H9 (cell line): ENCODE measurements around the gene FBXL16. TPM values are rescaled to one million over a fixed set of nuclear protein-coding genes. Genes with fewer than 3 reads are reported as not detected.
A peak's percentile ranks its signal among the peaks of the same experiment; 100 is the strongest.

Experiments used
- DNase-seq: peaks from one replicate; pipeline ENCODE4 v3.0.0-alpha.2; 2017
- H2AFZ ChIP-seq: one replicate; pipeline ENCODE4 v1.6.1; 2013; ENCODE audit warnings: mild to moderate bottlenecking, low read length, control low read depth, moderate library complexity
- H2AK5ac ChIP-seq: 2 replicates; pipeline ENCODE4 v1.6.1; 2013; ENCODE audit warnings: low read length, control low read depth, mixed read lengths; ENCODE audit not compliant: insufficient read length
- H2BK120ac ChIP-seq: one replicate; pipeline ENCODE4 v1.6.1; 2013; ENCODE audit warnings: low read depth, mild to moderate bottlenecking, low read length, control low read depth, inconsistent platforms; ENCODE audit not compliant: poor library complexity, severe bottlenecking
- H2BK12ac ChIP-seq: 2 replicates; pipeline ENCODE4 v1.6.1; 2013; ENCODE audit warnings: low read length, control low read depth, mixed read lengths, low read depth; ENCODE audit not compliant: insufficient read length
- H2BK15ac ChIP-seq: 2 replicates; pipeline ENCODE4 v1.6.1; 2013; ENCODE audit warnings: low read depth, low read length, control low read depth
- H2BK20ac ChIP-seq: one replicate; pipeline ENCODE4 v1.6.1; 2013; ENCODE audit warnings: low read depth, mild to moderate bottlenecking, low read length, control low read depth, inconsistent platforms; ENCODE audit not compliant: poor library complexity, severe bottlenecking
- H2BK5ac ChIP-seq: 2 replicates; pipeline ENCODE4 v1.6.1; 2013; ENCODE audit warnings: low read length, control low read depth, mixed read lengths; ENCODE audit not compliant: insufficient read length
- H3K14ac ChIP-seq: 2 replicates; pipeline ENCODE4 v1.6.1; 2013; ENCODE audit warnings: low read length, control low read depth; ENCODE audit not compliant: insufficient read depth
- H3K18ac ChIP-seq: 2 replicates; pipeline ENCODE4 v1.6.1; 2013; ENCODE audit warnings: low read depth, mild to moderate bottlenecking, mixed read lengths, low read length, control low read depth; ENCODE audit not compliant: insufficient read length
- H3K23ac ChIP-seq: 2 replicates; pipeline ENCODE4 v1.6.1; 2013; ENCODE audit warnings: low read length, control low read depth, mixed read lengths, low read depth; ENCODE audit not compliant: insufficient read length
- H3K23me2 ChIP-seq: 2 replicates; pipeline ENCODE4 v1.6.1; 2013; ENCODE audit warnings: low read depth, mild to moderate bottlenecking, mixed read lengths, low read length, control low read depth; ENCODE audit not compliant: insufficient read length, poor library complexity, severe bottlenecking
- H3K27ac ChIP-seq: 2 replicates; pipeline ENCODE4 v1.5.1; 2013; ENCODE audit warnings: low read length, control low read depth, mixed read lengths, low read depth; ENCODE audit not compliant: insufficient read length
- H3K27me3 ChIP-seq: 2 replicates; pipeline ENCODE4 v1.6.1; 2013; ENCODE audit warnings: low read length, control low read depth, inconsistent platforms; ENCODE audit not compliant: insufficient read depth
- H3K4ac ChIP-seq: 2 replicates; pipeline ENCODE4 v1.6.1; 2013; ENCODE audit warnings: low read depth, mild to moderate bottlenecking, control low read depth, inconsistent platforms, low read length, moderate library complexity
- H3K4me1 ChIP-seq: 2 replicates; pipeline ENCODE4 v1.6.1; 2013; ENCODE audit warnings: low read length, control low read depth, inconsistent platforms; ENCODE audit not compliant: insufficient read depth
- H3K4me2 ChIP-seq: 2 replicates; pipeline ENCODE4 v1.6.1; 2013; ENCODE audit warnings: low read length, control low read depth, mixed read lengths; ENCODE audit not compliant: insufficient read length, insufficient read depth
- H3K56ac ChIP-seq: 2 replicates; pipeline ENCODE4 v1.6.1; 2013; ENCODE audit warnings: low read depth, mild to moderate bottlenecking, mixed read lengths, low read length, control low read depth; ENCODE audit not compliant: insufficient read length
- H3K79me1 ChIP-seq: 2 replicates; pipeline ENCODE4 v1.6.1; 2013; ENCODE audit warnings: low read depth, mild to moderate bottlenecking, moderate library complexity, low read length, control low read depth, inconsistent platforms; ENCODE audit not compliant: insufficient read depth, poor library complexity, severe bottlenecking
- H3K79me2 ChIP-seq: 2 replicates; pipeline ENCODE4 v1.6.1; 2013; ENCODE audit warnings: low read length, control low read depth, inconsistent platforms; ENCODE audit not compliant: insufficient read depth
- H3K9ac ChIP-seq: 2 replicates; pipeline ENCODE4 v1.6.1; 2013; ENCODE audit warnings: low read length, control low read depth, mixed read lengths; ENCODE audit not compliant: insufficient read length; ENCODE audit errors: extremely low read depth
- H3K9me3 ChIP-seq: one replicate; pipeline ENCODE4 v1.6.1; 2013; ENCODE audit warnings: low read depth, low read length, inconsistent platforms; ENCODE audit not compliant: control insufficient read depth
- H3T11ph ChIP-seq: one replicate; pipeline ENCODE4 v1.6.1; 2013; ENCODE audit warnings: mild to moderate bottlenecking, low read length, control low read depth, inconsistent platforms
- H4K20me1 ChIP-seq: one replicate; pipeline ENCODE4 v1.6.1; 2013; ENCODE audit not compliant: control insufficient read depth, insufficient read length, insufficient read depth
- H4K5ac ChIP-seq: 2 replicates; pipeline ENCODE4 v1.6.1; 2013; ENCODE audit warnings: low read depth, mild to moderate bottlenecking, mixed read lengths, low read length, control low read depth; ENCODE audit not compliant: insufficient read length
- H4K8ac ChIP-seq: replicated peaks from 2 replicates; pipeline ENCODE4 v1.6.1; 2013; ENCODE audit warnings: low read length, control low read depth, mixed read lengths, low read depth; ENCODE audit not compliant: insufficient read length
- H4K91ac ChIP-seq: 2 replicates; pipeline ENCODE4 v1.6.1; 2013; ENCODE audit warnings: low read depth, mild to moderate bottlenecking, moderate library complexity, mixed read lengths, low read length, control low read depth; ENCODE audit not compliant: insufficient read length
- H3K27ac Mint-ChIP-seq, 3 experiments: 2 replicates in 2 of 3; 3 replicates in 1 of 3; pipeline ENCODE4 v1.8.0; 2020 to 2021; ENCODE audit warnings: mixed read lengths in 3 of 3, mild to moderate bottlenecking in 1 of 3, moderate library complexity in 1 of 3
- H3K27me3 Mint-ChIP-seq: 2 replicates; pipeline ENCODE4 v1.8.0; 2021; ENCODE audit warnings: low read depth, mild to moderate bottlenecking, moderate library complexity, mixed read lengths
- H3K36me3 Mint-ChIP-seq, 3 experiments: 2 replicates in 2 of 3; 3 replicates in 1 of 3; pipeline ENCODE4 v1.8.0; 2020 to 2021; ENCODE audit warnings: low read depth in 3 of 3, mixed read lengths in 3 of 3; ENCODE audit not compliant: insufficient read depth in 1 of 3
- H3K4me1 Mint-ChIP-seq, 2 experiments: 2 replicates each; pipeline ENCODE4 v1.8.0; 2020; ENCODE audit warnings: mixed read lengths in 2 of 2
- H3K4me3 Mint-ChIP-seq, 2 experiments: 2 replicates in 1 of 2; 3 replicates in 1 of 2; pipeline ENCODE4 v1.8.0; 2020 to 2021; ENCODE audit warnings: mild to moderate bottlenecking in 2 of 2, mixed read lengths in 2 of 2, moderate library complexity in 1 of 2
- H3K9me3 Mint-ChIP-seq, 2 experiments: 2 replicates in 1 of 2; 3 replicates in 1 of 2; pipeline ENCODE4 v1.8.0; 2020; ENCODE audit warnings: mild to moderate bottlenecking in 2 of 2, mixed read lengths in 2 of 2, moderate library complexity in 1 of 2
- WGBS: extraction: QIAGEN DNeasy Blood & Tissue Kit; methylation state at CpG from one replicate; pipeline ENCODE4 v1.1.7; 2013; ENCODE audit warnings: missing lambda C conversion rate, low lambda C conversion rate, mixed read lengths; ENCODE audit not compliant: insufficient read length; ENCODE audit errors: extremely low coverage; 5-methylcytosine and 5-hydroxymethylcytosine counted together
- total RNA-seq: library from RNA; stranded (reverse); gene quantifications from 2 replicates; pipeline ENCODE4 v1.2.1, GENCODE V29; 2021
- TF ChIP-seq, protein P1 (sequence below): fragments of 200-600 bp; sonication (generic); conservative IDR thresholded peaks from 3 replicates; pipeline ENCODE4 v1.8.0; 2021; ENCODE audit warnings: antibody characterized with exemption, mild to moderate bottlenecking

The FBXL16 gene
- total RNA-seq, 1 experiment from 2014 or later = 9.6 TPM

- no CpG with 5 or more reads among the region's 25 CpGs for WGBS
- Mint-ChIP-seq H3K9me3 (no peaks in the 10 kb centered on the region), H3K4me3 (peak overlapping the region; percentile 31 to 46; a peak in 3 of 5 replicates), H3K36me3 (peaks cover 8 to 15% (median 10%) of the 10 kb centered on the region in 3 experiments; a peak in 6 of 7 replicates), H3K27ac (no peak overlapping the region), H3K27me3 (peaks cover 3% of the 10 kb centered on the region; the same call in 1 of the 2 replicates), H3K4me1 (peaks cover 14 to 24% of the 10 kb centered on the region in 2 experiments)
- Histone ChIP-seq H3T11ph (no peak overlapping the region), H2BK15ac (no peak overlapping the region), H3K79me2 (no peaks in the 10 kb centered on the region), H2BK120ac (no peak overlapping the region), H3K4ac (no peak overlapping the region), H3K56ac (no peak overlapping the region), H3K14ac (no peak overlapping the region), H2AK5ac (no peak overlapping the region), H3K27me3 (no peaks in the 10 kb centered on the region), H3K18ac (no peak overlapping the region), H2AFZ (no peak overlapping the region), H3K23me2 (peaks cover 13% of the 10 kb centered on the region), H3K9ac (no peak overlapping the region), H2BK5ac (no peak overlapping the region), H2BK12ac (no peak overlapping the region), H3K23ac (no peak overlapping the region), H3K27ac (no peak overlapping the region), H3K79me1 (no peaks in the 10 kb centered on the region), H3K4me2 (peak overlapping the region; percentile 53), H4K8ac (no peak overlapping the region), H3K4me1 (no peaks in the 10 kb centered on the region), H3K9me3 (no peaks in the 10 kb centered on the region), H2BK20ac (no peak overlapping the region), H4K20me1 (no peaks in the 10 kb centered on the region), H4K5ac (no peak overlapping the region), H4K91ac (no peak overlapping the region)
- TF ChIP-seq, protein P1, sequence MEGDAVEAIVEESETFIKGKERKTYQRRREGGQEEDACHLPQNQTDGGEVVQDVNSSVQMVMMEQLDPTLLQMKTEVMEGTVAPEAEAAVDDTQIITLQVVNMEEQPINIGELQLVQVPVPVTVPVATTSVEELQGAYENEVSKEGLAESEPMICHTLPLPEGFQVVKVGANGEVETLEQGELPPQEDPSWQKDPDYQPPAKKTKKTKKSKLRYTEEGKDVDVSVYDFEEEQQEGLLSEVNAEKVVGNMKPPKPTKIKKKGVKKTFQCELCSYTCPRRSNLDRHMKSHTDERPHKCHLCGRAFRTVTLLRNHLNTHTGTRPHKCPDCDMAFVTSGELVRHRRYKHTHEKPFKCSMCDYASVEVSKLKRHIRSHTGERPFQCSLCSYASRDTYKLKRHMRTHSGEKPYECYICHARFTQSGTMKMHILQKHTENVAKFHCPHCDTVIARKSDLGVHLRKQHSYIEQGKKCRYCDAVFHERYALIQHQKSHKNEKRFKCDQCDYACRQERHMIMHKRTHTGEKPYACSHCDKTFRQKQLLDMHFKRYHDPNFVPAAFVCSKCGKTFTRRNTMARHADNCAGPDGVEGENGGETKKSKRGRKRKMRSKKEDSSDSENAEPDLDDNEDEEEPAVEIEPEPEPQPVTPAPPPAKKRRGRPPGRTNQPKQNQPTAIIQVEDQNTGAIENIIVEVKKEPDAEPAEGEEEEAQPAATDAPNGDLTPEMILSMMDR = no peak
- DNase-seq = no peak
These were observed 29.6 kb downstream of the FBXL16 start for GRCh38 chr16:675884-676564.
